HG02798 (cell line): ENCODE results near the gene GLI3.

ENCODE experiments used
- ATAC-seq: cut with Tn5 transposase; IDR thresholded peaks from one replicate; pipeline ENCODE4 v1.9.1; 2021; ENCODE audit warnings: mild to moderate bottlenecking; ENCODE audit not compliant: unreplicated experiment, poor library complexity

Gene GLI3

DNA sequence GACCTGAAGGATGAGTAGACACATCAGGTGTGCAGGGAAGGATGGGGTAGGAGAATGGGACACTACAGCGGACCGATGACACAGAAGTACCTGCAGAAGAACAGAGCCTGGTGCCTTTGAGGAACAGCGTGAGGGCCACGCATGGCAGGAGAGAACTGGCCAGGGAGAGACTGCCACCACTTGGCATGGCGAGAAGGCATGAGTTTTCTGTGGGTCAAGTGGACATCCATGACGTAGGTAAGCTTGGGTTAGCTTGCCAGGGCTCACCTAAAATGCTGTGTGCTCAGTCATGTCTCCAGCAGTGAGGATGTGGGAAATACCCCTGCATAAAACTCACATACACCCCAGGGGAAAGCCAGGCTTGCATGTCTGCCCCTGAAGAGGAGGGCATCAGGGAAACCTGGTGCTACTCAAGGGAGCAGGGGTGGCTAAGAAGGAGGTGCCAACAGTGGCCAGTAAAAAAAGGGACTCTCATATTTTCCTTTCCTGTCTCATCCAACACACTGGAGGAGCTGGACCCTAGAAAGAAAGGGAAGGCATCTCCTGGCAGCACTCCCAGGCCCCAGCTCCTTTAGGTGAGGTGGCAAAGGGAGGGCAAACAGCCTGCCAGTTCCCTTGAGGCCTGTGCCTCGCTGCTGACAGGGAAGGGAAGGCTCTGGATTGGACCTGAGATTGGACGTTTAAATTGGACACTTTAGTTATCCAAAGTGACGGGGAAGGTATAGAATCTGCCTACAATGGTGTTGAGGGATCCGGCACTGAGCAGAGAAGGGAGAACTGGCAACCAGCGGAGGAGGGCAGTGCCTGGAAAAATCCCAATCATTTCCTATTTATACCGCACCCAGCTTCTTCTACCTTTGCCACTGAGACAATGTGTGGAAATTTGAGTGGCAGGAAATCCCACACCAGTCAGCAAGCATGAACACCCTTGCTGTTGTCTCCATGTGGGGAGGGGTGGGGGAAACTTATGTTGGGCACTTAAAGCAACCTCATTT is 255.7 kb downstream of the GLI3 start:
- no peak for ATAC-seq

DNA sequence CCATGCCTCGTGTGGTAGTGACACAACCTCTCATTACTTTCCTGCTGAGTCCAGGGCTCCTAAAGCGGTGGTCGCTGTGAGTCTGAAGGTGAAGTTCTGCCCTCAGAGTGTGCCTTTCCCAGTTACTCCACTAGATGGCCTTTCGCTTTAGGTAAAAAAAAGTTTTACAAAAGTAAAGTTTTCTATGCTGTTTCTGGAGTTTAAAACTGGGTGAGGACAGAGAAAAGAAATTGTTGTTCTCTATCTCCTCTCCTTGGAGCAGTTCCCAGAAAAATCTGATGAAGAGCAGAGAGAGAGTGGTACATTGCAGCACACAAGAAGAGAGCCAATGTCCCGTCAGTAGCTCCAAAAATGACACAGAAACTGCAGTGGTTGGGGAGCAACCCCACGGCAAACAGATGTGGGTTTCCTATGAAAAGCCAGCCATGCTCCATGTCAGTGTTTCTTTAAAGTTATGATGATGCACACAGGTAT is 257.1 kb downstream of the GLI3 start:
- ATAC-seq = peak; percentile 47

DNA sequence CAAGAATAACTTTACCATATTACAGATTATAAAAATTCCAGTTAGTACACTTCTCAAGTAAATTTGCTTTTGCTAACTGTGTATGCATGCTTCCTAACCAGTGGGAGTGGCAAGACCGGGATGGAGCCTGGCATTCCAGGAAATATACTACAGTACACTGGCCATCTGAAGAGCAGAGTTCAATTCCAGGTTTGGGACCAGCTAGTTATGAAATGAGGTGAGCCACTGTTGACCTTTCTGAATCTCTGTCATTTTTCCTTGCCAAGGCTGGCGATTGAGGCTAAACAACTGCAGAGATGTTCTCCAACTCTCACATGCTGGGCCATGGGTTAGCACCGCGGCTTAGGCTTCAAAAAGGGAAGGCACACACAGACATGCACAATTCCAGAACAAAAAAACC is 258.2 kb downstream of the GLI3 start:
- no peak for ATAC-seq

DNA sequence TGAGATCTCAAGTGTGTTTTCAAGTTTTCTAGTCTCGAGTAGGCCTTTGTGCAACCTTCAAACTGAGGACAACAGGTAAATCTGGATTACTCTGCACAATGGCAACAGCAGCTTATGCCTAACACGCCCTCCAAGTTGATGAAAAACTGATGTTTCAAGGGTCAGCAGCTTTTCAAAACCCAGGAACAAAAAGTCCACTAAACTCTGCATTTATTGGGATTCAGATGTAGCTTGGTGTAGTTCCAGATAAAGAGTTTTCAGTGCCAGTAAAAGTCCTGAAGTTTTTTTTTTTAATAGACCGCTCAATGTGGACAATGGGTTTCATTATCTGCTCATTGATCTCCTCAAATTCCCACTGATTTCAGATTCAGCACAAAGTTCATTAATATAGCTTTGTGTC is 259.3 kb downstream of the GLI3 start:
- ATAC-seq = no peak

DNA sequence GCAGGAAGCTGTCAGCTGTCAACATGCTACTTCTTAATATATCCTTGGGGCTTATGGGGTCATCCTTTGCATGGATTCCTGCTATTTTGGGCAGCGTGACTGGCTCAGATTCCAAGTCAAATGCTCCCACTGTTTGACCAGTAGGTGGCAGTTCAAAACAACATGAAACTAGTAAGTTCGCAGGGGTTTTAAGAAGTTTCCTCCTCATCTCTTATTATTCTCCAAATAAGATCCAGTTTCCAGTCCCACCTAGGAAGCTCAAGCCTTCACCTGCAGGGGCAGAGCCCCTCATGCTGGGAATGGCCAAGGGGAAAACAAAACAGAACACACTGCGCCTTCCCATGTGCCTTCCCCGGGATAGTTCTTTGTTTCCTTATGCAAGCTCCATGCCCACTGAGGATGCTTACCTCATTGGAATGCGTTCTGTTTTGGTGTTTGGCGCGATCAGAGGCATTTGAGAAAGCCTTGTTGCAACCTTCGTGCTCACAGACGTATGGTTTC is 259.8 kb downstream of the GLI3 start:
- ATAC-seq = no peak

DNA sequence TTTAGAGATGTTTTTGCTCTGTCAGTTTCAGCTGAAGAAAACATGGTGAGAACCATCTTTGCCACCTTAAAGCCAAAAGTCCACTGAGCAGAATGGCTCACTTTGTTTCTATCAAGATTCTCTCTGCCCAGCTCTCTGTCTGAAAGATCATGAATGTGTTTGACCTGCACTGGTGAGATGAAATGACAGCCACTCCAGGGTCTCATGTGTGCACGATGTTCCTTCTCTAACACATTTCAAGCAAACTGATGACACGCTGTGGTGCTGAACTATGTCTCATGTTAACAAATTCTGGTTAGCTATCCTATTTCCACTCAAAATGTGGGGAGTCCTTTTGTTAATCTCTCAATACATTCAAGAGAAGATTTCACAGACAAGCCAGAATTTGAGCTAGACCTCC is 260.6 kb downstream of the GLI3 start:
- no peak for ATAC-seq

DNA sequence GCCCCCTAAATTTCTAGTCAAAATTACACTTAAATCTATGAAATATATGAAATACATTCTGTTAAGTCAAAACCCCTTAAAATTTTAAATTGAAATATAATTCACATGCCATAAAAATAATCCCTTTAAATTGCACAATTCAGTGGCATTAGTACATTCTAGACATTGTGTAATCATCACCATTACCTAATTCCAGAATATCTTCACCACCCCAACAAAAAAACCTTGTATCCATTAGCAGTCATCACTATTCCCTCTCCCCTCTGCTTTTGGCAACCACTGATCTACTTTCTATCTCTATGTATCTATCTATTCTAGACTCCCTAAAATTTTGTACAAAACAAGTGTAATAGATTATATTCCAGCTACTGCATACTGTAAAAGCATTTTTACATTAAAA is 261.2 kb downstream of the GLI3 start:
- ATAC-seq = no peak

DNA sequence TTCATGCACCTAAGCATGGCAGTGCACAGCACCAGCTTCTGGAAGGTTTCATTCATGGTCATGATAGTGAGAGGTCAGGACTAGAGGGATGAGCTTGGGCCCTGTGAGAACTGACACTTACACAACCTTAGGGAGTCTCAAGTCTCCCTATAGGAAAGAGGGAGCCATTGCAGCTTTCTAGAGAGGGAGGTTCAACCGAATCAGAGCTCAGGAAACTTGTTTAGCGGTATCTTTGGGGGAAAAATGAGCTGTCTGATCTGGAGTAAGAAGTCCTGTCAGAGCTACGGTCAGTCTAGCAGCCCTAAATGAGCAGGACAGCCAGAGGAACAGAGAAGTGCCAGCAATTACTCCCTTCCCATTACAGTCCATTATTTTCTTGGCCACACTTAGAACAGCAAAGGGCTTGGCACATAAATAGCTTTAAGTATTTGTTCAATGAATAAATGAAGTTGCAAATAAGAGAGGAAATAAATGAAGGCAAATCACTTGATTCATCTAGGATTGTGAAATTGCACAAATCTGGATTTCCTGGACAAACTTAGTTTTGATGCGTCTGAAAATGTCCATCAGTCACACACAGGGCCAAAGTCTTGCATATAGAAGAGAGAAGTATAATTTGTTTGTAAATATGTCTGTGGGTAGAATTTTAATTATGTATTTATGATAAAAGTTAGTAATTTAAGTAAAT is 262.0 kb downstream of the GLI3 start:
- ATAC-seq = no peak

DNA sequence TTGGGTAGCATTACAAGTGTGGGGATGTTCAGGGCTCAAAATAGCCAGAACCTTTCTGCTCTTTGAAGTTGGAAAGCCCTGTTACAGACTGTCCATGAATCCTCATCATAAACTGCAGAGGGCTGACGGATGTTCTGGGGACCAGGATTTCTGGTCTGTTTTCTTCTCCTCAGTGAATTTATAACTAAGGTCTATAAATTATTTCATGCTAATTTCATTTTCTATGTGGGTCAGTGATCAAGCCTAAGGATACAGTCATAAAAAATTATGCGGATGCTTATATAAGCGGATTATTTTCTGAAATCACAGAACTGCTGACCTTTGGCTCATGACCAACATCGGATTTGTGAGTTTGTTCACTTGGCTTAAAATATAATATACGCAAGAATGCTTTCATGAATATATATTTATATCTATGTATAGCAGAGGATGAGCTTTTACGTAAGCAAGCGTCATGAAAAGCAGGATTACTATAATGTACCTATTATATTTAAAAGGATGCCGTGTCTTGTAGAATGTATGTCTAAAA is 263.7 kb downstream of the GLI3 start:
- ATAC-seq = no peak

DNA sequence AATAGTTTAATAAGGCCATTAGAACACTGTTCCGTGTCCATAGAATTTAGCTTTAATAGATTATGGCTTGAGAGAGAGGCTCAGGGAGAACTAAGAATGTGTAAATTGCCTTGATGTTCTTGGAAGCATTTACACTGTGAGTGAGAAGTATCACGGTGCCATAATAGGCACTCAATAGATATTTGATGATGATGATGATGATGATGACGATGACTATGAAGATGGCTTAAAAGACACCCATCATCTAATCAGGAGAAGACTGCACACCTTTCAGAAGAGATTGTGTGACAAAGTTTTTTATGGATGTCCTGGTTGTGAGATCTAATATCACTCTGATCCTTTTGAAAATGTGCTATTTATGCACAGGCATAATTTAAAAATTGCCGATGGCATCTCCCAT is 264.2 kb downstream of the GLI3 start:
- ATAC-seq = no peak

DNA sequence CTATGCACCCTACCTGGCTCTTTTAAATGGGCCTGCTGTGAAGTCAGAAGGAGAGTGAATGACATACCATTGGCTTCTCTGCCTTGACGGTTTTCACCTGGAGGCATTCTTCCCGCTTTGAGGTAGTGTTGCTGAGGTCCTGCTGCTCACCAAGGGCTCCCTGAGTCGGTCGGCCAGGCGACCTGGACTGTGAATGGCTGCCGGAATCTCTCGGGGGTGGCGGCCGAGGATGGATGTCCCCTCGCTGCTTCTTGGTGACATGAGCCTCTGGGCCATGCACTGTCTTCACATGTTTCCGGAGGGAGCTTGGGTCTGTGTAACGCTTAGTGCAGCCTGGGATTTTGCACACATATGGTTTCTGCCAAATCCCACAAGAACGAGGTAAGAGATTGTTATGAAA is 264.7 kb downstream of the GLI3 start:
- ATAC-seq = no peak

DNA sequence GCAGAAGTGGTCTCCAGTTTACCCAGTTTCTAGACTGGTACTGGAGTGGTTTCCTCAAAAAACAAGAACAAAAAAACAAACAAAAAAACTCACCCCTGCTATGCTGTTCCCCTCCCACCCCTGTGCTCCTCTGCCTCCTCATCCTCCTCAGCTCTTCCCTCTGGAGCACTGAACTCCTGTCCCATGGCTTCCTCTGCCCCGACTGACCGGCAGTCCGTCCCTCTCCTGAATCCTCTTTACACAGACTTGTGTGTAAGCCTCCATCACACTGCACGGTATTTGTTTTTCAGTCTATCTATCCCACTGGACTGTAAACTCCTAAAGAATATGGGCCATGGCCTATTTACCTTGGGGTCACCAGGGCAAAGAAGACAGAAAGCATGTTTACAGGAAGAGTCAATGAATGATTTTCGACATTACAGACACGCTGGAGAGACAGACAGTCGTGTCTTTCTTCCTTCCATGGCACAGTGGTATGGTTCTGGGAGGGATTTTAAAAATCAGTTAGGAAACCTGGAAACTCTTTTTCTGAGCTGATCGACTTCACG is 265.3 kb downstream of the GLI3 start:
- no peak for ATAC-seq

DNA sequence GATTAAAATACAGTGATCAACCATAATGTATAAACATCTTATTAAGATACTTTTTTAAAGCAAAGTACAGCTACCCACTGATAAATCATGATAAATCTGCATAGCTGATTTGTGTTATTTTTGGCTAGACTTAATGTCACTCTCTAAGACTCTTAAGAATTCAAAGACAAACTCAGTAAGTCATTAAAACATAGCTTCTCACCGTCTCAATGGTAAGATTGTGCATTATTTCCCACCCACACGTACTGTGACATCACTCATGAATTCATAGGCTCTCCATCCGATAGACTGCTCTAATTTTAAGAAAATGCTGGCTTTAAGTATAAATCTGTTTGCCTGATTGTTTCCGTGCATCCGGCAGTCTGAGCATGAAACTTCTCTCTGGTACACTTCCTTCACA is 266.1 kb downstream of the GLI3 start:
- ATAC-seq = no peak

DNA sequence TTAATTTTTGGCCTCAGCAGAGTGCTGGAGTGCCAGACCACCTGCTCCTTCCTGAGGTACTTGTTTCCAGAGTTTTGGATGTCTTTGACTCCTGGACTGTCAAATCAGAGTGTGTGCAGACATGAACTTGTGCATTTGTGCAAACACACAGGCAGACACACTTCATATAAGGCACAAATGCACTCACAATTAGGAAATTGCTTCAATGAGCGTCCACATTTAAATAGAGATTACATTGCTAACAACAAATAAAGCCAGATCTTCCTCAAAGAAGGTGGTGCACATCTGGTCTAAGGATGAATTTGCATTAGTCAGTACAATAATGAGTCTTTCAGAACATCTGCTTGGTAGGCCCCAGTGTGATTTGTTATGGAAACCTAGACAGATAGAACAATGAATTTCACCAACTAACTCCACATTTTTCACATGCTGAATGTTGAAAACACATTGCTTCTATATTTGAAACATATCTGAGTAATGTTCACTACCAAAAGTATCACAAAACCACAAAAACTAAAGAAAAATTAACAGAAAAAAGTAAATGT is 267.4 kb downstream of the GLI3 start:
- ATAC-seq = no peak

DNA sequence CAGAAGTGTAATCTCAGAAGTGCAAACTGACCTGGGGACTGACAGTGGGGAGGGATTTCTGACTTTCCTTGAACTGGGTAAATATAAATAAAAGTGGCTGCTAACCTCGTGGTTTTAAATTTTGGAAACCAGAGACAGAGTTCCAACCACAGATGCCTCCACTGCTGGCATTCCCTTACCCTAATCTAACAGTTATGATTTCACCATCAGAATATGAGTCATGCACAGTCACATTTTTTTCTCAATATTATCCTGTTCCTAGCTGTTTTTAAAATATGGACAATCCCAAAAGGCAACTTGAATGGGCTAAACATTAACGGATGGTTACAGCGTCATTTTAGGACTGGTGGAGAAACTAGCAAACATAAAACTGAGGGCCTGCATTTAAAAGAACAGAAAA is 269.9 kb downstream of the GLI3 start:
- ATAC-seq = no peak

DNA sequence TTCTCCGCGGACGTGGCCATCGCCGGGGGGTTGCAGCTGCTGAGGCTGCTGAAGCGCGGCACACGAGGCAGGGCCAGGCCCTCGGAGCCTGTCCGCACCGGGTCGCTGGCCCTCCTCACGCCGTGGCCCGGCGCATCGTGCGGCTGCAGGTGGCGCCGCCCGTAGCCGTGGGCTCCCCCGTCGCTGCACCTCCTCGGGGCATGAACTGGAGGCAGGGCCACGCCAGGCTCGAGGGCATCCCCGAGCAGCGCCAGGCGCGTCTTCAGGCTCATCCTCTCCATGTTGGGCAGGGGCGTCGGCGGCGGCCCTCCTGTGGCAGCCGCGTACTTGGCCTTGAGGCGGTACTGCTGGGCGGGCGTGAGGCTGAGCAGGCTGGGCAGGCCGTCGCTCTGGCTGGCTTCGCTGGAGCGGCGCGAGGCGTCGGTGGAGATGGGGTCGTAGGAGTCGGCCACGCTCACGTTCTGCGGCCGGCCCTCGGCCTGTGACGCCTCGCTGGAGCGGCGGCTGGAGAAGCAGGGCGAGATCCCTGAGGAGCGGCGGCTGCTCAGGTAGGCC is 271.0 kb downstream of the GLI3 start:
- no peak for ATAC-seq

DNA sequence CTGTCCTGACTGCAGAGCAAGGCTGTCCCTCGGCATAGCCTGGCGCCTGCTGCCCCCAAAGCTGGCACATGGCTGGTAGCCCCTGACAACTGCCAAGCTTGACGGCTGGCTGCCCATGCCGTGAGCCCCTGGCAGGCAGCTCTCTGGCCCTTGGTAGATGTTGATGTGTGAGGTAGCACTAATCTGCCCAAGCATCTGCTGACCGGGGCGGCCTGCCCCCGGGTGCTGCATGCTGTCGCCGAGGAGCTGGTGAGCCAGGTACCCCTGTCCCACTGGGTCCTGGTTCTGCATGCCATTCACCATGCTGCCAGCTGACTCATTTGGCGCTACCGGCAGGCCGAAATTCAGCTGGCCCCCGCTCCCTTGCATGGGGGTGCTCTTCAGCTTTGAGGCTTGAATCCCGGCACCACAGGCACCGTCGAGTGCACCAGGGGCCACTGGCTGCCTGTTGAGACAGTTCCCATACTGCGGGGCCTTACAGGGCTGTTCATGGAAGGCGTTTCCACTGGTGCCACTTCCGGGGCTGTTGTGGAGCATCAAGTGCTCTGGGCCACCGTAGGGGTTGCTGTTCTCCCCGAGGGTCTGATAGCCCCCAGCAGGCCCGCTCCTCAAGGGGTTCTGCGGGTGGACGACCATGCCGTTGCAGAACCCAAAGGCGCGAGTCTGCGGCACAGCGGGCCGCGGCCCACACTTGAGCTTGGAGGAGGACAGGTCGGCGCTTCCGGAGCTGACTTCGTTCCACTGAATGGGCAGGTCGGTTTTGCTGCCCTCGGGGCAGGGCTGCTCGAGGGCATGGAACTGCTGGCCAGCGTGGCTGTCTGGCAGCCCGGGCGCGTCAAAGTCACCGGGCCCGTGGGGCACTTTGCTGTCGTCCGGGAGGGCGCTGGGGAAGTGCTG is 271.9 kb downstream of the GLI3 start:
- no peak for ATAC-seq

DNA sequence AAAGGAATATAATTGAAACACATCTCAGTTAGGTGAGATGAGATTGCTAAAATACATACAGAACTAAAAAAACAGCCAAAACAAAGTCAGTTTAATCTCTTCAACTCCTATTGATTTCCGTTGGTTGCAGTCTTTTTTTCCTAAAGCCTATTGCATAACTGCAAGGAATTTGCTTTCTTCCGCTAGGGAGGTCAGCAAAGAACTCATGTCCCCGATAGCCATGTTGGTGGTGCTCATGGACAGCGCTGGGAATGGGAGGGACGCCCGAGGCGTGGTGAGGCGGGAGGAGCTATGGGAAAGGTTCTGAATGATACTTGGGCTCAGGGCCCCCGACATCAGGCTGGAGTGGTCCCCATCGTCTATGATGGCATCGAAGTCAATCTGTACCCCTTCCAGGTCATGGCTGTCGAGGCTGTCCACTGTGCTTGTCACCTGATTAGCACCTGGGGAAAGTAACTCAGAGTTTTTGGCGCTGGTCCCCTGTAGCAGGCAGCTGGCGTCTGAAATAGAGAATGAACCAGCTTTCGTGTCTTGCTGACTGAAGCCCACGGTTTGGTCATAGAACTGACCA is 272.7 kb downstream of the GLI3 start:
- ATAC-seq = no peak

DNA sequence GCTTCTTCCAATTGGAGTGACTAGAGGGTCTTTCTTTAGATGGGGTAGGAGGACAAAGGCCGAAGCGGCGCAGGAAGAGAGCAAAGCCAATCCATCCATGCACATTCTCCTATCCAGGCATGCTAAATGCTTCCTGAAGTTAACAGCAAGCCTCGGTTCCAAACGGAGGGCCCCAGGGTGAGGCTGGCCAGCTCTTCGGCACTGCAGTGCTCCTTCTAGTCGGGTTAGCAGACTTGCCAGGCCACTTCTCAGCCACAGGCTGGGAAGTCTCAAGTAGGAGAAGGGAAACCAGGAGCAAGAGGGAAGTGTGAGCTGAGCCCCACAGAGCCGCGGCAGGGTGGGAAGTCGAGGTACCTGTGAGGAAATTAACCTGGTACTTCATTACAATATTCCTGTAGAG is 280.3 kb downstream of the GLI3 start:
- no peak for ATAC-seq
